HG03280 (cell line): ENCODE measurements around the gene FOXP1.

ENCODE experiments used
- ATAC-seq: cut with Tn5 transposase; IDR thresholded peaks from one replicate; pipeline ENCODE4 v1.9.1; 2021; ENCODE audit warnings: mild to moderate bottlenecking, moderate library complexity; ENCODE audit not compliant: unreplicated experiment

The FOXP1 gene

DNA sequence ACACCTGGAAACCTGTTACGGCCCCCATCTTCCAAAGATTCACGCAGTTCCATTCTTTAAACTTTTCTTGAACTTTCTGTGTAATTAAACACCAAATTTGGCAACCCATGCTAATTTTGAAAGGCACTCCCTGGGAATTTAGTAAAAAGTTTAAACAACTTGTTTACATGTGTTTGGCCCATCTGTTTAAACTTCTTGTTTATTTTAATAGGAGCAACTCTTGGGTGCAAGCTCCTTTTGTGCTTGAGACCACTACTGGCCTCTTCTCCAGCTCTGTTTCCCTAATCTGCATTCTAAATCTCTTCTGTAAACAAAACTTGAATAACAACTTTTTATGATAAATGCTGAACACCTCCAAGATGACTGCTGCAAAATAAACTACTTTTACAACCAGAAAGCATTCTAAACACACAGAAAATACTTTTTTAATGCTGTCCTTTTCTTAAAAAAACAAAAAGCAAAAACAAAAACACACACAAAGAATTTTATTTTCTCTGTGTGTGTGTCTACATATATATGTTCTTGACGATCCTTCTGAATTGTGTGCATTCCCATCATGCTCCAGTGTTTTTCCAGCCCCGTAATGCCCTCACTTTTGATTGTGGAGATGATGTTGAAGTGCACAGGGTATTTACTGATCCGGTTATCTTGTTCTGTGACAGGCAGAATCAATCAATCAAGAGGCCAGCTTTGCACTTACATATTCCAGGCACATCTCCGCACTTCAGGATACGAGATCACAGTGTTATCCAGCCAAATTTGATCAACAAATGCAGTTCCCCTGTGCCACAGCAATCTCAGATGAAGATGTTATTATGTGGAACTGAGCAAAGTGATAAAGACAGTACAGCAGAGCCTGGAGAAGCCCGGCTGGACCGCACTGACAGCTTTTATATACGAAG, 416.9 kb downstream of the FOXP1 start:
- ATAC-seq: no peak

DNA sequence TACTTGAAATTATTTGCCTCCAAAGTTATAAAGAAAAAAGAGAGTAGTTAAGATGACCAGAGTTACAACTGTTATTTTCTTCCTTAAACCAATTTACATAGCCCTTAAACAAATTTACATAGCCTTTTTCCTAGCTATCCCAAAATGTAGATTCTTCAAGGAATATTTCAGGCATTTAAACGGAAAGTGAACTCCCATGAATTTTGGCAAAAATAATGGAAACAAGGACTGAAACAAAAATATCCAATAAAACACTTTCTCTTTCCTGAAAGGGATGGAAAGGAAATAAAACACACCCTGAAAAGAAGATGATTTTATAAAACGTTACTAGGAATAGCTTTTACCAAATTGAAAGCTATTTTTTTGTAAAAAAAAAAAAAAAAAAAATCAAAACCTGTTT, 418.6 kb downstream of the FOXP1 start:
- ATAC-seq: no peak

DNA sequence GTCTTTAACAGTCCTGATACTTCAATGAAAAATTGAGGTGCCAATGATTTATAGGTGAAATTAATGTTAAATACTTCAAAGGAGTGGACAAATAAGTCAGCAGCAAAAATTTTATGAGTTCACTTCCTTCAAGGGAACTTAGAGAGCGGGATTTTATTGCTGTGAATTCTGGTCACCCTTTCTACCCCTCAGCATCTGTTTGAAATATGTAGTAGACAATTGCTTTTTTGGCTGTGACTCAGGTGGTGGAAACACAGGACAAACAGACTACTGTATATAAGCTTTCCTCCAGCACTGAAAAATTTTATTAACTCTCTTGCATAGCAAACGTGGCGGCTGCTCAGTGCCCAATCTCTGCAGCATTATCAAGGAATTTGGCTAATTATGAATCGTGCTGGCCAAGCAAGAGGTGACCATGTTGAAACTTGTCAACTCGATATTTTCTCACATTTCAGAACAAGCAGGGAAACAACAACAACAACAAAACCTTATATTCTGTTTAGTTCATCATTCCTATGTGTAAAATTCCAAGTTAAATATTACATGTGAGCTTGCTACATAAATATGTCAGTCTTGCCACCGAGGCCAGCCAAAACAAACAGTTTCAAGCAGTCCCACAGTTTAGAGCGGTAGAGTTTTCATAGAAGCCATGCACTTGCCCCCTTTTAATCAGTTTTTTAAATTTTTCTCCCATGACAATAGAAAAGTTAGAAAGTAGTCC, 420.2 kb downstream of the FOXP1 start:
- ATAC-seq: no peak

DNA sequence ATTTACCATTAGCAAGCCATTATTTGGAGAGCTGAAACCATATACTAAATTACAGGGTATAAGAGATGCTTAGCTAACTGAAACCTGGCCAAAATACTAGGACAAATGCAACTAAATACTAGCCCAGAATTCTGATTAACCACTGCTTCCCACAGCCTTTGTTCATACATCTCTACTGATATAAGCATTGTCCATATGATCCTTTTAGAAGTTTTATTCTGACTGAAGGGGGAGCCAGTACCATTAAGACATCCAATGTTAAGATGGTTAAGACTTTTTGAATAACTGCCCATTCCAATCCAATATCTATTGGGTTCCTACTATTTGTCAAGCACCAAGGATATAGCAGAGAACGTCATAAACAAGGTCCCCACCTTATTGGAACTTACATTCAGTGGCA, 421.3 kb downstream of the FOXP1 start:
- no peak for ATAC-seq

DNA sequence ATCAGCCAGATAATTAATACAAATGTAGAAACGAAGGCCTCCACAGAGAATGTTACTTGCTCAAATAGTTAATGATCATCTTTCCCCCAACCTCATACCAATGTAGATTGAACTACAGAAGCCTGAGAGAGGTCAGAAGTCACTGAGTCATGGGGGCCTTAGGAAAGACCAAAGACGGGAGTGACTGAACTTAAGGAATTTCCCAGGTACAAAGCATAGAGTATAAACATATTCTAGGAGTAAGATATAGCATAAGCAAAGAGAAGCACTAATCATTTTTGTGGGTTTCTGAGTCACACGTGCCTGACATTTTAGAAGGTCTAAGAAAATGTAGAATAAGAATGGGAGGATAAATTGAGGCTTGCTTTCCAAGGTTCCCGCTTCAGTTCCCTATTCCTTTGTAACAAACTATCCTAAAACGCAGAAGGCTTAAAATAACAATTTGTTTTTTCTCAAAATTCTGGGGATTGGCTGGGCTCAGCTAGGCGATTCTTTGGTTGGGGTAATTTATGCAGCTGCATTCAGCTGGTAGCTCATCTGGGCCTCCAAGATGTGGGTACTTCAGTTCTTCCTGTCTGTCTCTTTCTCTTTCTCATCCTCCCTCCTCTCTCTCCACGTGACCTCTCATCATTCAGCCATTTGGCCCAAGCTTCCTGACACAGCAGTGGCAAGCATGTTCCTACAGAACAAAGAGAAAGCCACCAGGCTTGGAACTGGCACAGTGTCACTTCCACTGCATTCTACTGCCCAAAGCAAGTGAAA, 422.6 kb downstream of the FOXP1 start:
- no peak for ATAC-seq

DNA sequence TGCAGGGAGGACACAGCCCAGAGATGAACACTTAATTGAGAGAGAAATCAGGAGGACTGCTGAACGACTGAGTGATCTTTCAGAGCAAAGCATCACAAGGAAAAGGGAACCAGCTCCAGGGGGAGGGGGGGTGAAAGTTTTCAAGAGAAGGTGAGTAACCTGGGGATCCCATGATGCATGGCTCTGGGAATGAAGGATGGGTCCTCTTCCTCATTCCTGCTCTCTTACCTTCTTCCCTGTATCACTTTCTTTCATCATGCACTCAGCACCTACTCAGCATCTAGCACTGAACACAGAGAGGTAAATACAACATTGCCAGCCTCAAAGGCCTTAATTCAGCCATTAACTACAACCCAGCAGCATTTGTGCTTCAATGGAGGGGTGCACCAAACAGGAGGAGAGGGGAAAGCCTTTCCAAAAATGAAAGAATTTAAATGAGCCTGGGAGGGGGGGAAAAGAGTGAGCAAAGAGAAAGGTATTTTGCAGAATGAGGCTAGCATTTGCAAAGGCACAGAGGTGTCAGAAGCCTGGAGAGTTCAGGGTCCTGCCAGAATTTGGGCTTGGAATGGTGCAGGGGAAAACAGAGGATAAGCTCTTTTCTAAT, 427.4 kb downstream of the FOXP1 start:
- ATAC-seq: no peak

DNA sequence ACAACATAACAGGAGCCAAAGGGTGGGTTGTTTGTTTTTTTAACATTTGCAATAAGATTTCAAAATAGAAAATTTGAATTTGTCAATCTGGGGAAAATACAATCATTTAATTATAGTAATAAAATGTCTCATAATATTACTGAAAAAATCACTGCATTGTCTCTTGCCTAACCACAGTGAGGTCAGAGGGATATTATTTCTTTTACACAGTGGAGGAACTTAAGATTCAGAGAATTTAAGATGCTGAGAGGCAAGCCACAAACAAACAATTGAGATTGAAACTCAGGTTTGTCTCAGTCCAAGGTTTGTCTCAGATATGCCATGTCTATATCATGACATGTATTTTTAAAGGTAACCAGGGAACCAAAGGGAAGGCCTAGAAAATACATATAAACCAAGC, 428.7 kb downstream of the FOXP1 start:
- no peak for ATAC-seq

DNA sequence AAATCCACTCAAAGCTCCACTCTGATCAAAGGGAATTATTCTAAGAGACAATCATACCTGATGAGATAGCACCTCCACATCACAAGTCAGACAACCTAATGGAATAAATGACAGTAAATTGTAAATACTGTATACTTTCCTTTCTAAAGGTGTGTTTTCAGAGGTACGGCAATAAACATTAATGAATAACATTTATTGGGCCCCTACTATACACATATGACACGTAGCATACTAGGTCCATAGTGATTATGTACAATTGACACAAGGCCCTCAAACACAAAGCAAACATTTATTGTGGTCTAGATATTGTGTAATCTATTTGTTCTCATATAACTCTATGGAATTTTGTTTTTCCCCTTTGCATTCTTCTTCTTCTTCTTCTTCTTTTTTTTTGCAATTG, 429.8 kb downstream of the FOXP1 start:
- no peak for ATAC-seq

DNA sequence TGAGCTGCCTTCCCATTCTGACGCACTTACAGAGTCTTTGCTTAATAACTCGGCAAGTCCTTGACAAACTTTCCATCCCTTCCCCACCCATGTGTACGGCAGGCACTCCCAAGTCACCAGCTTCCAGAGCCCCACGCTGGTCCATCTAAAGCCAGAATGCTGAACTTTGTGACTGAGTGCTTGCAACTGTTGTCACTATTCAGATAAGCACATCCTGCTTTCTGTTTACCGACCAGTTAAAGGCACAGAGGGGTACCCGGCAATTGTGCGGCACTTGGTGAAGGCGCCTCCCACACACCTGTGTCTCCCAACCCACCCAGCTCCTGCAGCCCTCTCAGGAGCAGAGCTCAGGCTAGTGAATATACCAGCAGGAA, 430.6 kb downstream of the FOXP1 start:
- no peak for ATAC-seq

DNA sequence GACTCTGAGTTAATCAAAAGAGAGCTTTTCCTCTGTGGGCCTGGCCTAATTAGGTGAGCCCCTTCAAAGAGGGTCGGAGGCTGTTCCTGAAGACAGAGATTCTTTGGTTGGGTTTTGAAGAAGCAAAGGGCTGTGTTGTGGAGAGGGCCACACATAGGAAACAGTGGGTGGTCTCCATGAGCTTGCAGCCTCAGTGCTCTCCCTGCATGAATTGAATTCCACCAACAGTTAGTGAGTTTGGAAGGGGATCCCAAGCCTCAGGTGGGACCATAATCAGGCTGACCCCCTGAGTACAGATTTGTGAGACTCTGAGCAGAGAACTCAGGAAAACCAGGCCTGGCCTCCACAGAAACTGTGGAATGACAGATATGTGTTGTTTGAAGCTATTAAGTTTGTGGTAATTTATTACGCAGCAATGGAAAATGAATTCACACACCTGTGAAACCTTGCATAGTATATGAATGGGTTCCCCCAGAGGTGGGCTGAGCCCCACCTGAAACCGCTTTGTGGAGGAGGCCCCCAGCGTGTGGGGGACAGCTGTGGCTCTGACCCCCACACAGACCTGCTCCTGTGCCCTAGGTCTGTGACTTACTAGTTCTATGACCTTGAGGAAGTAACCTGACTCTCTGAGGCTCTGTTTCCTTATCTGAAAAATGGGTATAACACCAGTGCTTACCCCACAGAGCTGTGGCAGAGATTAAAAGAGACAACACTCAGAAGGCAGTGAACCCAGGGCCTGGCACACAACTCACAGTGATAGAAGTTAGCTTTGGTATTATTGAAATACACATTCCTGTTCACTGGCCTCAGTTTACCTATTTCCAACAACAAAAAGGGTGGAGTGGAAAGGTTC, 431.3 kb downstream of the FOXP1 start:
- ATAC-seq: no peak

DNA sequence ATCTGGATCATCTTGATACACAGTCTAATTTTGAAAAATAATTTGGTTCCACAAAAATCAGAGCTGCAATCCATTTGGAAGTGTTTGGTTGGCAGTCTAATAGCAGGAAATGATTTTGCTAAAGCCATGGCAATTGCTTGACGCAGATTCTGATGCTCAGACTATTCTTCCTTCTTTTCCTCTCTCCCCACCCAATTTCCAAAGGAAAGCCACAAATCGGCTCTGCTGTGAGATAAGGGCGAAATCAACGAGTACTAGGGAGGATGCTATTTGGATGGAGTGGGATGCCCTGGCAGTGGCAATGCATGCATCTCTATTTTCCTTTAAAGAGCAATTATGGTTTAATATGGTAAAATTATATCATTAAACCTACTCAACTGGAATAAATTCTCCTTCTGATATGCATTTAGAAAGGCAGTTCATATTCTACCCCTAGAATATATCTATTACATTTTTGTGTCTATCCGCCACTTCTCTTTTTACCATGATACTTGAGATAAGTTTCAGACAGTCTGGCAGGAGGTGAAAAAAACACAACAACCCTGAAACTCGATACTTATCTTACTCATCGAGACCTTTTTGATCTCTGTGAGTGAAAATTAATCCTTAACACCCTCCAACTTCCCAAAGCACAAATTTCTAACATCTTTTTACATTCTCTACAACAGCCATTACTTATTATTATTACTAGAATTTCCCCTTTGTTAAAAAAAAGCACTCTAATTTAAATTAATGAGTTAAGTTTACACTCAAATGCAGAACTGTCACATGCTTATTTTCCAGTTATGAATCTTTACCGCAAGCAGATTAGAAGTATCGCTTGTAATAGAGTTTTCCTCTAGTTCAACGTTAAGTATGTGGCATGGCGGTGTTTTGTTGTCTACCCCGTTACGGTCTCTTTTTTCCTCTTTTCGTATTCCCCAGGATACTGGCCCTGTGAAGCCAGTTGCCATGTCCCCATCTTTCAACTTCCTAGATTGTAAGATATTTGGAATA, 433.3 kb downstream of the FOXP1 start:
- no peak for ATAC-seq

DNA sequence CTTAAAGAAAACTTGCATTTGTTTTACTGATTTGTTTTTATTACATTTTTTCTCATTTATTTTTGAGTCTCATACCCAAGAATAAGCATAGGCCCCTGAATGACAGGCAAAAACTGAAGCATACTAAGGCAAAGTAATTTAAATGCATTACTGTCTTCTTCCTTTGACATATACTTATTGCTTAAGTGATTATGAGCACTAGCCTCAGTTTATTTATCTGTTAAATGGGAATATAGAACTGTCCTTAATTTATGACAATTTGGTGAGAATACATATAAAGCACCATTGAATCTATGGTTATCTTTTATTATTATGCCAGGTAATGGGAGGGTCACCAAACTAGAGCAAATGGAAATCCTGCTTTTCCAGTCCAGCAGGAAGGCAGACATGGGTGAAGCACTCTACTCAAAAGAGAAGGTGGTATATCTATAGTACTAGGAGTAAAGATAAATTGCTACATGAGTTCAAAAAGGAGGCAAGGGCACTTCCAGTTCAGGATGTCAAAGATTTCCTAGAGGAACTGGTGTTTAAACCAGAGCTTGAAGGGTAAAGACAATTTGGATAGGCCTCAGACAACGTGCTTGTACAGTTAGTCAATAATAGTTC, 435.0 kb downstream of the FOXP1 start:
- ATAC-seq: no peak

DNA sequence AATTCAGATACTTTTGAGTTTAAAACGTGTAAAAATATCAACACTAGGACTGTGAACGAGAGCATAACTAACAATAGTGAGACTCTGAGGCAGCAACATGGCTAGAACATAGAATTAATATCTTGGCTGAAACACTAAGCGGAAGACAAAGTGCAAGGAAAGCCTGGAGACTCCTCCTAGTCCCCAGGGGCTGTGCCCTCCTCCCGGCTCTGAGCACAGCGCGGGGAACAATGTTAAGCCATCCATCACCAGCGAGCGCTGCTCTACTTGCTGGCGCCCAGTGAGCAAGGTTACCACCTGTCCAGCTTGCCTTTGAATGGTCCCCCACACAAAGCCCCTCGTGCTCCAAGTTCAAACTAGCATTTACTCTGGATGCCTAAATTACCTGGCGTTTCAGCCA, 436.9 kb downstream of the FOXP1 start:
- no peak for ATAC-seq

DNA sequence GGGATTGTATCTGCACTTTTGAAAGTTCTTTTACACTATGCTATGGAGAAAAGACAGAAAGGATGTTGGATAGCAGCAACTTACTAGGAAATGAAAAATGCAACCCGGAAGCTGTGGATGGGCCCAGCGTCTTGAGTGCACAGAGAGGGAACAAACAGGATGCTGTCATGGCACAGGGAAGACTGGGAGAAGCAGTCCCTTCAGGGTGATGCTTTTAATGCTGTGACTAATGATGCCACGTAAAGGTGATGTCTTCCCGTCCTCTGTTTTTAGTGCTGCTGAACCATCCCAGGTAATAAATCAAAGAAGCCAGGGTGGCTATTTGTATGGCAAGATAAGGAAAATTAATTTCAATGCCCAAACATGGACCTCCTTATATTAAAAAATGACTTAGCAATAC, 437.6 kb downstream of the FOXP1 start:
- no peak for ATAC-seq

DNA sequence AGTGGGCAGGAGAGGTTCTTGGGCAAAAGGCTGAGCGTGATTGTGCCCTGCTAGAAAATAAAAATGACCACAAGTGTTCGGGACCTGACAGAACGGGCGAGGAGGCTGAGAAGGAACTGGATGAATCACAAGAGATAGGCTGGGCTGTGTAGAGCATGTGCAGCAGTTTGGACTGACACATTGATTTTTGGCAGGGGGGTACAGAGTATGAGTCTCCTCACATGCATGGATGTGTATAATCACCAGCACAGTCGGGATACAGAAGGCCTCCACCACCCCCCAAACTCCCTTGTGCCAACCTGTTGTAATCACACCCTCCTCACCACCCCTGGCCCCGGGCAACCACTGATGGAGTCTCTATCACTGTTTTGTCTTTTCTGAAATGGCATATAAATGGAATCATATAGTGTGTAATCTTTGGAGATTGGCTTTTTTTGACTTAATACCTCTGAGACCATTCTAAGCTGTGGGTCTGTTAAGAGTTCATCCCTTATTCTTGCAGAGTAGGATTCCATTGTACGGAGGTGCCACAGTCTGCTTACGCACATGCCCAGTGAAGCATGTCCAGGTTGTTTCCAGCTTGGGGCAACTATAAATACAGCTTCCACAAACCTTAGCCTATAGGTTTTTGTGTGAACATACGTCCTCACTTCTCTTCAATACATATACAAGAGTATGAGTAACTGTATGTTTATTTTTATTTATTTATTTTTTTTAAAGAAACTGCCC, 438.8 kb downstream of the FOXP1 start:
- no peak for ATAC-seq

DNA sequence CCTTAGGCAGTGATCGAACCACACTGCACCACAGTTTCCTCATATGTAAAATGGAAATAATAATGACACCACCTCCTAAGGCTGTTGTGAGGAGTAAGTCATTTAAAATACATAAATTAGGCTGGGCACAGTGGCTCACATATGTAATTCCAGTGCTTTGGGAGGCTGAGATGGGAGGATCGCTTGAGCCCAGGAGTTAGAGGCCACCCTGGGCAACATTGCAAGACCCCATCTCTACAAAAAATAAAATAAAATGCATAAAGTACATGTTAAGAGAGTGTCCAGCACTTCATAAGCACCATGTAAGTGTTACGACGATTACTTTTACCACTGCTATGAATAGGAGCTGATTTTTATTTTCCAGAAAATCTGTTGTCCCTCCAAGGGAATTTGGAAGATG, 440.0 kb downstream of the FOXP1 start:
- no peak for ATAC-seq

DNA sequence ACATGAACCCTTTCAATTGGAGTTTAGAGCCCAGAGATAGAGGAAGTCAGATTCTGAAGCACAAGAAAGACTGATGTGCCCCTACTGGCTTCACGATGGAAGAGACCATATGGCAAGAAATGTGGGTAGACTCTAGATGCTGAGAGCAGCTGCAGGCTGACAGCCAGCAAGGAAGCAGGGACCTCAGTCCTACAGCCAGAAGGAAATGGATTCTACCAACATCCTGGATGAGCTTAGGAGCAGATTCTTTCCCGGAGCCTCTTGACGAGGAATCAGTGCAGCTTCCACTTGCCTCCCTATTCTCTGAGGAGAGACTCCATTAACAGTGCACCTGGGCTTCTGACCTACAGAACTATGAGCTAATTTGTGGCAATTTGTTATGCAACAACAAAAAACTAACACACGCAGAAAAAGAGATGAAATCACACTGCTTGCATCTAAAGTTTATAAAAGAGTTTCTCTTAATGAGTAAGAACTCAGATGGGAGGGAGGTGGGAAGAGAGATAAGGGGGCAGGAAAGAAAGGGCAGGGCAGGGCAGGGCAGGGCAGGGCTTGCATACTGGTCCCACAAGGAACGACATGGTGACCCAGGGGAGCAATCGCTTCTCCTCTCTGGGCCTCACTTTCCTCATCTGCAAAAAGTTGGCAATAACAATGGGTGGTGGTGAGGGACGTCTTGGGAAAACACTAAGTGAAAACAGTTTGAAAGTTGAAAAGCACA, 440.9 kb downstream of the FOXP1 start:
- no peak for ATAC-seq
